ENCODE measurements around the gene MYO3B.

- TF ChIP-seq CTCF (optimal IDR thresholded peaks at IDR 0.05 in 1 of 3, IDR thresholded peaks at IDR 0.05 in 1 of 3, conservative IDR thresholded peaks at IDR 0.05 in 1 of 3; ENCODE audit: extremely low read depth in 1 of 3, insufficient read depth in 2 of 3, low read length in 3 of 3) (no peak), EZH2 (IDR thresholded peaks at IDR 0.05; ENCODE audit: low read length) (no peak)
These were observed 66.0 kb downstream of the MYO3B start for GRCh38 chr2:170243898-170244297.
